ENCODE measurements around the gene NEK6.

The NEK6 gene

GRCh38 chr9:124377551-124378406 is 120.0 kb downstream of the NEK6 start:
- no peak for ATAC-seq
- TF ChIP-seq RARB (CRISPR knock-in tag; IDR thresholded peaks at IDR 0.05) = no peak
- TF ChIP-seq ARNTL (CRISPR knock-in tag; IDR thresholded peaks at IDR 0.05; ENCODE audit: borderline replicate concordance, low read depth) = no peak
- no peak for TF ChIP-seq PATZ1 (CRISPR knock-in tag; IDR thresholded peaks at IDR 0.05; ENCODE audit: borderline replicate concordance)

GRCh38 chr9:124381170-124381945 is 123.6 kb downstream of the NEK6 start:
- no peak for TF ChIP-seq POU6F1 (CRISPR knock-in tag; IDR thresholded peaks at IDR 0.05; ENCODE audit: borderline replicate concordance, low read depth)
- no peak for TF ChIP-seq GLIS3 (CRISPR knock-in tag; IDR thresholded peaks at IDR 0.05)
- no peak for TF ChIP-seq TCF4 (CRISPR knock-in tag; IDR thresholded peaks at IDR 0.05; ENCODE audit: borderline replicate concordance)
- TF ChIP-seq PPARA (CRISPR knock-in tag; IDR thresholded peaks at IDR 0.05; ENCODE audit: borderline replicate concordance) = no peak
- TF ChIP-seq ISL1 (CRISPR knock-in tag; IDR thresholded peaks at IDR 0.05) = no peak
- no peak for TF ChIP-seq ZC3H10 (CRISPR knock-in tag; IDR thresholded peaks at IDR 0.05)
- no peak for TF ChIP-seq PATZ1 (CRISPR knock-in tag; IDR thresholded peaks at IDR 0.05; ENCODE audit: borderline replicate concordance)
- TF ChIP-seq ZNF8 (CRISPR knock-in tag; IDR thresholded peaks at IDR 0.05) = no peak
- no peak for TF ChIP-seq ZFP30 (CRISPR knock-in tag; IDR thresholded peaks at IDR 0.05)
- no peak for TF ChIP-seq ZNF70 (CRISPR knock-in tag; IDR thresholded peaks at IDR 0.05)
- TF ChIP-seq TSHZ2 (CRISPR knock-in tag; IDR thresholded peaks at IDR 0.05) = no peak
- TF ChIP-seq SNAI2 (CRISPR knock-in tag; IDR thresholded peaks at IDR 0.05) = no peak
- TF ChIP-seq ESRRG (CRISPR knock-in tag; IDR thresholded peaks at IDR 0.05) = no peak
- TF ChIP-seq RARB (CRISPR knock-in tag; IDR thresholded peaks at IDR 0.05) = no peak
- TF ChIP-seq ARNTL (CRISPR knock-in tag; IDR thresholded peaks at IDR 0.05; ENCODE audit: borderline replicate concordance, low read depth) = no peak
- TF ChIP-seq ZFP3 (CRISPR knock-in tag; IDR thresholded peaks at IDR 0.05) = no peak
- no peak for TF ChIP-seq ZNF565 (CRISPR knock-in tag; conservative IDR thresholded peaks at IDR 0.05; ENCODE audit: low read depth)
- TF ChIP-seq CSDC2 (CRISPR knock-in tag; IDR thresholded peaks at IDR 0.05) = no peak
- TF ChIP-seq TOX (CRISPR knock-in tag; IDR thresholded peaks at IDR 0.05; ENCODE audit: borderline replicate concordance) = no peak
- TF ChIP-seq CSRNP3 (CRISPR knock-in tag; IDR thresholded peaks at IDR 0.05) = no peak
- ATAC-seq = peak; percentile 60; the same call in 2 of the 3 replicates

All from SK-N-SH treated with all-trans-retinoic acid at 6 μM for 48 hours (cell line).